Measurements from ENCODE around the gene SMKR1.

Gene SMKR1

GRCh38 chr7:129501760-129502707, at the start of gene SMKR1:
SMKR1 (plus strand) TSS chr7:129502531; CDS start chr7:129502825, 294 bp downstream.
- no peak within 1 kb of the TSS for H3K27ac ChIP-seq (ENCODE audit: low read length)
- H3K4me3 ChIP-seq (ENCODE audit: low read depth in 1 of 2, low read length in 2 of 2): peak within 1 kb of the TSS; percentile 11 to 79
- no peaks in the 10 kb centered on the region for H3K27me3 ChIP-seq (ENCODE audit: low read depth, low read length)
- H3K36me3 ChIP-seq (ENCODE audit: control insufficient read depth in 1 of 2, insufficient read depth in 2 of 2, low read length in 2 of 2): no peaks in the 10 kb centered on the region
- H3K9me3 ChIP-seq (ENCODE audit: control insufficient read depth in 1 of 2, low read length in 2 of 2): no peaks in the 10 kb centered on the region
- H3K4me1 ChIP-seq (ENCODE audit: control insufficient read depth in 1 of 2, insufficient read depth in 2 of 2, low read length in 2 of 2): peaks cover 3 to 11% of the 10 kb centered on the region in 2 donors

GRCh38 chr7:129452589-129453231, 49.6 kb upstream of the SMKR1 start:
- Histone ChIP-seq H3K4me3 (ENCODE audit: low read depth in 1 of 2, low read length in 2 of 2) (no peak overlapping the region), H3K27me3 (ENCODE audit: low read depth, low read length) (no peaks in the 10 kb centered on the region), H3K4me1 (ENCODE audit: control insufficient read depth in 1 of 2, insufficient read depth in 2 of 2, low read length in 2 of 2) (no peaks in the 10 kb centered on the region), H3K9me3 (ENCODE audit: control insufficient read depth in 1 of 2, low read length in 2 of 2) (peaks cover 0 to 7% of the 10 kb centered on the region in 2 donors), H3K36me3 (ENCODE audit: control insufficient read depth in 1 of 2, insufficient read depth in 2 of 2, low read length in 2 of 2) (no peaks in the 10 kb centered on the region), H3K27ac (ENCODE audit: low read length) (no peak overlapping the region)

GRCh38 chr7:129453510-129454248, 48.7 kb upstream of the SMKR1 start:
- Histone ChIP-seq H3K4me1 (ENCODE audit: control insufficient read depth in 1 of 2, insufficient read depth in 2 of 2, low read length in 2 of 2) (no peaks in the 10 kb centered on the region), H3K9me3 (ENCODE audit: control insufficient read depth in 1 of 2, low read length in 2 of 2) (no peaks in the 10 kb centered on the region), H3K36me3 (ENCODE audit: control insufficient read depth in 1 of 2, insufficient read depth in 2 of 2, low read length in 2 of 2) (no peaks in the 10 kb centered on the region), H3K27ac (ENCODE audit: low read length) (no peak overlapping the region), H3K4me3 (ENCODE audit: low read depth in 1 of 2, low read length in 2 of 2) (no peak overlapping the region), H3K27me3 (ENCODE audit: low read depth, low read length) (no peaks in the 10 kb centered on the region)

GRCh38 chr7:129454249-129454551, 48.1 kb upstream of the SMKR1 start:
- Histone ChIP-seq H3K4me3 (ENCODE audit: low read depth in 1 of 2, low read length in 2 of 2) (no peak overlapping the region), H3K27me3 (ENCODE audit: low read depth, low read length) (no peaks in the 10 kb centered on the region), H3K9me3 (ENCODE audit: control insufficient read depth in 1 of 2, low read length in 2 of 2) (no peaks in the 10 kb centered on the region), H3K27ac (ENCODE audit: low read length) (no peak overlapping the region), H3K4me1 (ENCODE audit: control insufficient read depth in 1 of 2, insufficient read depth in 2 of 2, low read length in 2 of 2) (no peaks in the 10 kb centered on the region), H3K36me3 (ENCODE audit: control insufficient read depth in 1 of 2, insufficient read depth in 2 of 2, low read length in 2 of 2) (no peaks in the 10 kb centered on the region)

GRCh38 chr7:129456421-129456820, 45.9 kb upstream of the SMKR1 start:
- Histone ChIP-seq H3K4me3 (ENCODE audit: low read depth in 1 of 2, low read length in 2 of 2) (no peak overlapping the region), H3K9me3 (ENCODE audit: control insufficient read depth in 1 of 2, low read length in 2 of 2) (no peaks in the 10 kb centered on the region), H3K27ac (ENCODE audit: low read length) (no peak overlapping the region), H3K4me1 (ENCODE audit: control insufficient read depth in 1 of 2, insufficient read depth in 2 of 2, low read length in 2 of 2) (no peaks in the 10 kb centered on the region), H3K27me3 (ENCODE audit: low read depth, low read length) (no peaks in the 10 kb centered on the region), H3K36me3 (ENCODE audit: control insufficient read depth in 1 of 2, insufficient read depth in 2 of 2, low read length in 2 of 2) (no peaks in the 10 kb centered on the region)

GRCh38 chr7:129457101-129457500, 45.2 kb upstream of the SMKR1 start:
- no peaks in the 10 kb centered on the region for H3K27me3 ChIP-seq (ENCODE audit: low read depth, low read length)
- H3K9me3 ChIP-seq (ENCODE audit: control insufficient read depth in 1 of 2, low read length in 2 of 2): no peaks in the 10 kb centered on the region
- H3K4me3 ChIP-seq (ENCODE audit: low read depth in 1 of 2, low read length in 2 of 2): no peak overlapping the region
- no peak overlapping the region for H3K27ac ChIP-seq (ENCODE audit: low read length)
- H3K4me1 ChIP-seq (ENCODE audit: control insufficient read depth in 1 of 2, insufficient read depth in 2 of 2, low read length in 2 of 2): no peaks in the 10 kb centered on the region
- H3K36me3 ChIP-seq (ENCODE audit: control insufficient read depth in 1 of 2, insufficient read depth in 2 of 2, low read length in 2 of 2): no peaks in the 10 kb centered on the region

- H3K27me3 ChIP-seq (ENCODE audit: low read depth, low read length): no peaks in the 10 kb centered on the region
- no peaks in the 10 kb centered on the region for H3K36me3 ChIP-seq (ENCODE audit: control insufficient read depth in 1 of 2, insufficient read depth in 2 of 2, low read length in 2 of 2)
- no peaks in the 10 kb centered on the region for H3K4me1 ChIP-seq (ENCODE audit: control insufficient read depth in 1 of 2, insufficient read depth in 2 of 2, low read length in 2 of 2)
- H3K27ac ChIP-seq (ENCODE audit: low read length): no peak overlapping the region
- no peaks in the 10 kb centered on the region for H3K9me3 ChIP-seq (ENCODE audit: control insufficient read depth in 1 of 2, low read length in 2 of 2)
- H3K4me3 ChIP-seq (ENCODE audit: low read depth in 1 of 2, low read length in 2 of 2): no peak overlapping the region
Measured at GRCh38 chr7:129458171-129458570, 44.2 kb upstream of the SMKR1 start.

GRCh38 chr7:129461809-129462208, 40.5 kb upstream of the SMKR1 start:
- H3K36me3 ChIP-seq (ENCODE audit: control insufficient read depth in 1 of 2, insufficient read depth in 2 of 2, low read length in 2 of 2): no peaks in the 10 kb centered on the region
- no peak overlapping the region for H3K27ac ChIP-seq (ENCODE audit: low read length)
- no peaks in the 10 kb centered on the region for H3K9me3 ChIP-seq (ENCODE audit: control insufficient read depth in 1 of 2, low read length in 2 of 2)
- H3K27me3 ChIP-seq (ENCODE audit: low read depth, low read length): no peaks in the 10 kb centered on the region
- no peak overlapping the region for H3K4me3 ChIP-seq (ENCODE audit: low read depth in 1 of 2, low read length in 2 of 2)
- no peaks in the 10 kb centered on the region for H3K4me1 ChIP-seq (ENCODE audit: control insufficient read depth in 1 of 2, insufficient read depth in 2 of 2, low read length in 2 of 2)

GRCh38 chr7:129462420-129462819, 39.9 kb upstream of the SMKR1 start:
- Histone ChIP-seq H3K36me3 (ENCODE audit: control insufficient read depth in 1 of 2, insufficient read depth in 2 of 2, low read length in 2 of 2) (no peaks in the 10 kb centered on the region), H3K4me1 (ENCODE audit: control insufficient read depth in 1 of 2, insufficient read depth in 2 of 2, low read length in 2 of 2) (no peaks in the 10 kb centered on the region), H3K4me3 (ENCODE audit: low read depth in 1 of 2, low read length in 2 of 2) (no peak overlapping the region), H3K27ac (ENCODE audit: low read length) (no peak overlapping the region), H3K27me3 (ENCODE audit: low read depth, low read length) (no peaks in the 10 kb centered on the region), H3K9me3 (ENCODE audit: control insufficient read depth in 1 of 2, low read length in 2 of 2) (no peaks in the 10 kb centered on the region)

- Histone ChIP-seq H3K4me3 (ENCODE audit: low read depth in 1 of 2, low read length in 2 of 2) (no peak overlapping the region), H3K36me3 (ENCODE audit: control insufficient read depth in 1 of 2, insufficient read depth in 2 of 2, low read length in 2 of 2) (no peaks in the 10 kb centered on the region), H3K4me1 (ENCODE audit: control insufficient read depth in 1 of 2, insufficient read depth in 2 of 2, low read length in 2 of 2) (no peaks in the 10 kb centered on the region), H3K27ac (ENCODE audit: low read length) (no peak overlapping the region), H3K27me3 (ENCODE audit: low read depth, low read length) (no peaks in the 10 kb centered on the region), H3K9me3 (ENCODE audit: control insufficient read depth in 1 of 2, low read length in 2 of 2) (no peaks in the 10 kb centered on the region)
Measured at GRCh38 chr7:129464194-129464593, 38.1 kb upstream of the SMKR1 start.

- Histone ChIP-seq H3K4me1 (ENCODE audit: control insufficient read depth in 1 of 2, insufficient read depth in 2 of 2, low read length in 2 of 2) (no peaks in the 10 kb centered on the region), H3K27me3 (ENCODE audit: low read depth, low read length) (no peaks in the 10 kb centered on the region), H3K27ac (ENCODE audit: low read length) (no peak overlapping the region)
Measured at GRCh38 chr7:129465080-129465479, 37.3 kb upstream of the SMKR1 start.

More at GRCh38 chr7:129465080-129465479, 37.3 kb upstream of the SMKR1 start:
- Histone ChIP-seq H3K9me3 (ENCODE audit: control insufficient read depth in 1 of 2, low read length in 2 of 2) (no peaks in the 10 kb centered on the region), H3K36me3 (ENCODE audit: control insufficient read depth in 1 of 2, insufficient read depth in 2 of 2, low read length in 2 of 2) (no peaks in the 10 kb centered on the region), H3K4me3 (ENCODE audit: low read depth in 1 of 2, low read length in 2 of 2) (no peak overlapping the region)
